ENCODE measurements around the gene GALNT18.

Gene GALNT18

GRCh38 chr11:11624204-11624603, 2.4 kb upstream of the GALNT18 start:
- DNase-seq = no peak

DNA sequence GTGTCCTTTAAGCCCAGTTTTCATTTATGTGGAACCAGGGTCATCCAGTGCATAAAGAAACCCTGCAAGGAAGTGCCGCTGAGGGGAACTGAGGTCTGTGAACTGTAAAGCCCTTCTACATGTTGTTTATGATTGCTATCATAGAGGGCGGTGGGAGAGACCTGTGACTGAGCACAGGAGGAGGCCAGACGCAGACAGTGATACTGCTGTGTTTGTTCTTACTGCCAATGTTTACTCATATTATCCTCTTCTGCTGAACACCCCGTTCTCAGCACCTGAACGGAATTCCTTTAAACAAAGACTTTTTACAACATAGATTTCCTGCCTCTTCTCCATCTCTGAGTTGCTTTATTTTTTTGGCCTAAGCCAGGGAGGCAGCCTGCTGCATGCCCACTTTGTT, 967 bp upstream of the GALNT18 start:
- no peak for DNase-seq

DNA sequence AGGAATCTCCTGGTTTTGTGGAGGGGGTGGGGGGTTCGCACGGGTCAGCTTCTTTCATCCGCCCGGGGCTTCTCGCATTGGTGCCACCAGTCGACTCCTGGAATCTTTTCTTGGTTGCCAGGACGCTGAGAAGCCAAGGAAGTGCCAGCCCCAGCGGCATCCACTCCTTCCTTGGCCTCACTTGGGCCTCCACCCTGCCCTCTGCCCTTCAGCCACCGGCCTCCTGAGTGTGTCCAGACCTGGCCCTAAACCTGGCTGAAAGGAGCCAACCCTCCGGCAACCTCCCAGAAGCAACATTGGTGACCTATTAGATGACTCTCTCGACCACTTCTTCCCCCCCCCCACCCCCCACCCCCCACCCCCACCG, 518 bp upstream of the GALNT18 start:
- no peak for DNase-seq

GRCh38 chr11:11620921-11621572, 758 bp downstream of the GALNT18 start:
- DNase-seq = no peak

DNA sequence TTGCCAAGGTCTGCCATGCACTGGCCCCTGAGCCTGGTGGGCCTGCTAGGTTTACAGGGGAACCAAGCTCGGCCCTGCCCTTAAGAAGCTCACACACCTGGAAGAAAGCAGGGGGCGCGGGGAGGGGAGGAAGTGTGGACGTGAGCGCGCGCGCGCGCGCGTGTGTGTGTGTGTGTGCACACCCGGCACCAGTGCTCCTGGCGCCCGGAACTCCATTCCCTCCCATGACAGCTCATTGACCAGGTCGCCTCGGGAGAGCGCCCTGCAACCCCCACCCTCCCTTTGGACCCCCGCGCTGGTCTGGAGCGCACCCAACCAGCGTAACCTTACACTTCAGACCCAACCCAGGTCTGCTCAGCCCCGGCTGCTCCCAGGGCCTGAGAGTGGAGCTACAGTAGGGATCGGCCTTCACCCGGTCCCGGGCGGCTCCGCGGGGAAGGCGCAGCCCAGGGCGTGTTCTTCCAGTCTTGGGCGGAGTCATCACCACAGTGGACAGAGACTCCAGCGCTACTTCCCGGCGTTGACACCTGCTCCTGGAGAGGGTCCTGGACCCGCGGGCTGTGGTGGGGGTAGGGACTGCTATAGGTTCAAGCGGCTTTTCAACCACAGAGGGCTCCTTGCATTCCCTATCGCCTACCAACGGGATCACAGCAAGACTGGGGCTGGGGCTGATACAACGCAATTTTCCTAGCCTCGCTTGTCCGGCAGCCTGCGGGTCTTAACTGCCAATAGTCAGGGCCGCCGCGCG, 1.5 kb downstream of the GALNT18 start:
- DNase-seq = no peak

DNA sequence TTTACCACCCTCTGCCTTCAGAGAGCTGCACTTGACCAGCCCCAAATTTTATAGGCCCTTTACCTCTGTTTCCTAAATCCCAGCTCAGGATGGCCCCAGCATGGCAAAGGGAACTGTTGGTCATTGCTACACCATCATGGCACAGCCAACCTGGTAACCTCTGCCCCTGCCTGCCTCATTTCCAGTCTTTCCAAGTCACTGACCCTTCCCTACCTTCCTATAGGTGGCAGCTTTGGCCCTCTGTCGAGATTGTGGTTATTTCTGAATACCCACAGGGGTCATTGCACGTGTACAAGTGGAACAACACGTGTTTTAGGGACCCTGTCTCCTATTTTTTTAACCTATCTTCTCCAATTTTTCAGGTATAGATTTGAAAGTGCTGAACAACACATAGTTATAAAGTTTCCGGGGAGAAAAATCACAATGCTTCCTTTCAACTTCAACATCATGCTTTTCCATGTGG, 2.8 kb downstream of the GALNT18 start:
- no peak for DNase-seq

DNA sequence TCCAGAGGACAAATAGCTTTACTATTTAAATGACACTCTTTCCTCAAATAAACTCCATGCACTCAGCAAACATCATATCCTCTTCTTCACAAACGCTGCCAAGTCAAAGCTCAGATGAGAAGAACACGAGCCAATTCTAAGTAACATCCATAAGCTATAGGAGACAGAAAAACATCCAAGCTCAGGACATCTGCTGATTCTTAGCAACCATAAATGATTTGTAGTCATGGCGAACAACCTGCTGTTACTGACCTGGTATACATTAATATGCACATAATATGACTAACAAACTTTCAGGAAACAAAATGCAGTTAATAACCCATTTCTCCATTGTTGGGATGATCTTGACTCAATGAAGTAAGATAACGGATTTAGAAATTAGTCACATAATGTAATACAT, 6.7 kb downstream of the GALNT18 start:
- DNase-seq = no peak

GRCh38 chr11:11612439-11612838, 9.4 kb downstream of the GALNT18 start:
- no peak for DNase-seq

DNA sequence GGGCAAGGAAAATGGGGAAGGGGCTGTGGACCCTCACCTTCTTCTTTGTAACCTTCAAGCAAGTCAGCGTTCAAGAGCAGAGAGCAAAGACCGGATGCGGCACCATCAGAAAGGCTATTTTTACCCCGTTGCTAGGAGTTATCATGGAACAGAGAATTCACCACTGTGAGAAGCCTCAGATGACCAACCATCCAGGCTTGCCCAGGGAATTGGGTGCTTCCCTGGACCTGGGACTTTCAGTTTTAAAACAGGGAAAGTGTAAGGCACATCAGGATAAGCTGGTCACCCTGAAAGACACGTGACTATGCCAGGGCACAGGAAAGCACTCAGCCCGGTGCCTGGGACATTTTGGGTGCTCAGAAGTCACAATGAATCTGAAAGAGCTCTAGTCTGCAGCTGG, 10.4 kb downstream of the GALNT18 start:
- no peak for DNase-seq

DNA sequence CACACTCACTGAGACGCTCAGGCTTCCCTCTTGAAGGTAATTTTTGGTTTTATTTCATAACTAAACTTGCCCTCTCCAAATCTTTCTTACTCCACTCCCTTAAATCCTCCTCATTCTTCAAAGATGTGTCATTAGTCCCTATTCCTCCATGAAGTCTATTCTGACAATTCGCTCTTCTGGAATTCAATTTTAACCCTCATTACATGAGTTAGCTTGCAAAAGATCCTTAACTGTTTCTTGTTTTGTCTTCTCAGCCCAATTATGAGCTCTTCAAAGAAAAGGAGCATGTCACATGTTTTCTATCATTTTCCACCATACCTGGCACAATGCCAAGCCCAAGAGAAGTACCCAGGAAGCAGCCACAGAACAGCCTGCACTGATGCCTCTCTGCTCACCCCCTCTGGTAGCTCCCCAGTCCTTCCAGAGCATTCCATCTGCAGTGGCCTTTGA, 13.0 kb downstream of the GALNT18 start:
- DNase-seq = no peak

- no peak for DNase-seq
These were observed 14.0 kb downstream of the GALNT18 start for GRCh38 chr11:11607772-11608171.

GRCh38 chr11:11605821-11606450, 15.9 kb downstream of the GALNT18 start:
- no peak for DNase-seq

DNA sequence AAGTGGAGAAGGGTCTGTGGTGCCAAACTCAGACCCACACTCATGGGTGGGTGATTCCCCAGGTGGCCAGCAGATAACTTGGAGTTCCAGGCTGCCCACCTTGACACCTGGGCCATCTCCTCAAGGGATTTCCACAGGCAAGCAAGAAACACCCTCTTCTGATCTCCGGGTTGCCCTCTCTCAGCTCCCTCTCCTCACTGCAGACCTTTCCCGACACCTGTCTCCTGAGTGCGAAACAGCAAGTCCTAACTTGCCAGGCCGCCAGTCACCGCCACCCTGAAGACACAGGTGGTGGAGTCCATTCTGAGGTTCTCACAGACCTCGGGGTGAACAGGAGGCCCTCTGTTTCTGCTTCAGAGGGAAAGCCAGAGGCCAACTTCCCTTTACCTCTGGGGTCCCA, 16.6 kb downstream of the GALNT18 start:
- no peak for DNase-seq

DNA sequence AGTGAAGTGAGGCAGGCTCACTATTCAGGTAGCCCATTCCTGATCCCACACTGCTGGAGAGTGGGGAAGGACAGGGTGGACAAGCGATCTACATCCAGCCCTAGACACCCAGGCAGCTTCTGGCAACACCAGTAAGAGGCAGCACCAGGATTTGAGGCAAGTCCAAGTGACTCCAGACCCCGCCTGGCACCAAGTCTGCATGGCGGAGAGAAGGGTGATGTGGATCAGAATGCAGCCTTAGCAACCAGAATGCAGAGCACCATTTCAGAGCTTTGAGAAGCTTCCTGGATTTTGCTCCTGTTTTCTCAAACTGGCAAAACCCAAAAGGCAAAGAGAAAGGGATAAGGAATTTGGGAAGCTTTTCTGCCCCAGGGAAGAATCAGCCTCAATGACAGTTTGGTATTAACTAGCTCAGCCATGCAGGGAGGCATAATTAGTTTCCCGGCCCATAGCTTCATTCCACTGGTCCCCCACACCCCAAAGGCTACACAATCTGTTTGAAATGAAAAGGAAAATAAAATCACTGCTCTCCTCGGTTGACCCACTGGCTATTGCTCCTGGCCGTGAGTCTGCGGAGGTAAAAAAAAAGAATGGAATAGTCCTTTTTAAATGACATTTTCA, 17.3 kb downstream of the GALNT18 start:
- no peak for DNase-seq

DNA sequence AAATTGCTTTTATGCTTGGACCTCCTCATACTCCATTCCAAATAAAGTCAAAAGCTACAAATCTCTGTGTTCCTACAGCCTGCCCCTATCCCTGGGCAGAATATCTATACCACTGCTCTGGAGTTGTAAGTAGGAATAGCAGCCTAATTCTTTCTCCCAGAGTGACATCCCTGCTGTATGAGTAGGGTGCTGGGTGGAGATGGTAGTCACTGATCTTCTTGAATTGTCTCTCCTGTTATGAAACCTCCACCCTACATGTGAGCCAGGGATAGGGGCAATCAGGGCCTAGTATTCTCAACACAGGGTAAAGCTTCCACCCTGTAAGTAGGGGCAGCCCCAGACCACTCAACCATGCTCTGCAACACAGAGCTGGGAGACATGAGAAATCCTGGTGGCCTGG, 19.8 kb downstream of the GALNT18 start:
- DNase-seq = no peak

DNA sequence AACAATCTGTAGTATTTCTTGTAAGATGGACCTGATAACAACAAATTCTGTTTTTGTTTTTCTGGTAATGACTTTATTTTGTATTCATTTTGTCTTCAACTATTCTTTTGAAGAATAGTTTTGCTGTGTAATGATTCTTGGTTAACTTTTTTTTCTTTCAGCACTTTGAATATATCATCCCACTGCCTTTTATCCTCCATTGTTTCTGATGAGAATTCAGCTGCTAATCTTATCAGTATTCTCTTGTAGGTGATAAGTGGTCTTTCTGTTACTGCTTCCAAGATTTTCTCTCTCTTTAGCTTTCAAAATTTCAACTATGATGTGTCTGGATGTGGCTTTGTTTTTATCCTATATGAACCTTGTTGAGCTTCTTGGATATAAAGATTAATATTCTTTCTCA, 21.5 kb downstream of the GALNT18 start:
- no peak for DNase-seq

- DNase-seq = no peak
These were observed 23.6 kb downstream of the GALNT18 start for GRCh38 chr11:11598243-11598642.

- DNase-seq = no peak
These were observed 27.6 kb downstream of the GALNT18 start for GRCh38 chr11:11594162-11594561.

- DNase-seq = no peak
These were observed 29.6 kb downstream of the GALNT18 start for GRCh38 chr11:11592146-11592684.

GRCh38 chr11:11589437-11589836, 32.4 kb downstream of the GALNT18 start:
- no peak for DNase-seq

DNA sequence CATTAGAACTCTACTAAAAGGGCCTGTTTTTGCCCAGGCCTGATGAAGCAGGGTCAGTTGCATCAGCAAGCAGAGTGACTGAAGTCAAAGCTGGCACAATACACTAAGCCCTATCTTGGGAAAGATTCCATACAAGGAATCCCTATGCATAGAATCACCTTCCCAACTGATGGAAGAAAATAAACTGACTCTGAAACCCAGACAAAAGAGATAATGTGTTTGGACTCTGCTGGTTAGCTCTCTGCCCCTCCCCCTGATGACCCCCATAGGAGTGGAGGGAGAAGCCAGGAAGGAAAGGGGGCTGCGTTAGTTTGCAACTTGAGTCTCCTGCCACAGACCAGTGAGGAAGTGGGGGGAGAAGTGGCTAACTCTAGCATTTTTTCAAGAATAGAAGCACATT, 32.9 kb downstream of the GALNT18 start:
- DNase-seq = no peak

- no peak for DNase-seq
These were observed 33.6 kb downstream of the GALNT18 start for GRCh38 chr11:11588243-11588642.

DNA sequence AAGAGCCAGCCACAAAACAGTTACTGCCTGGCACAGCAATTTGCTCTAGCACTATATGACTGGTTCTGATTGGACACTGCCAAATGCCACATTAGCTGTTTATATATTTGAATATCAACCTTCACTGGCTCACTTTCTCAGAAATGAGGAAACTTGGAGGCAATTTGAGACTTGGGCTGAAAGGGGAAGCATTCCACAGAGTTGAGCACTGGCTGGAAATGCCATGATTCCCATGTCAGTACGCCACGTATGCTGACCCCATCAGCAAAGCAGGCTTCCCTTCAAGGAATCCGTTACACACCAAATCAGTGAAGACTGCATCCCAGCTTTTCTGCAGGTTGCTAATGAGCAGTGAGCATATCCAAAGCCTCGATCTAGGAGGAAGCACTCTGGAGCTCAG, 34.7 kb downstream of the GALNT18 start:
- DNase-seq = no peak
